ENCODE measurements around the gene CD163L1. TPM values are rescaled to one million over a fixed set of nuclear protein-coding genes. Genes with fewer than 3 reads are reported as not detected.

Gene CD163L1
- total RNA-seq, 2 donors from 2014 or later = 0.42 to 0.99 TPM

DNA sequence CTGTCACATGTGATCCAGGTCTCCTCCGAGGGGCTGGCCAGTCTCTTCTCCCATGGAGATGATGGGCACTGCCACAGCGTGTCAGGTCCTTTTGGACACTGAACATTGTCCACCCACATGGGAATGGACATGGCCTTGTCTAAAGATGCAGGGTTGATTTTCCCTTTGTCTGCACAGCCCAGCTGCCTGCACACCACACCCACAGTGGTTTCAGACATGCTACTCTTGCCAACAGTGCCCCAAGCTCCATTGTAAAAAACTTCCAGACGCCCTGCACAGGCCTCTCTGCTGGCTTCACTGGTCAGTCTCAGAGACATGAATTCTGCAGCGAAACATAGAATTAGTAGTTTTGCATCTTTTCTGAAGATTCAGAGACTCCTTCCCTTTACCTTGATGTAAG, 41.1 kb upstream of the CD163L1 start:
- H3K27ac Mint-ChIP-seq = no peak overlapping the region

DNA sequence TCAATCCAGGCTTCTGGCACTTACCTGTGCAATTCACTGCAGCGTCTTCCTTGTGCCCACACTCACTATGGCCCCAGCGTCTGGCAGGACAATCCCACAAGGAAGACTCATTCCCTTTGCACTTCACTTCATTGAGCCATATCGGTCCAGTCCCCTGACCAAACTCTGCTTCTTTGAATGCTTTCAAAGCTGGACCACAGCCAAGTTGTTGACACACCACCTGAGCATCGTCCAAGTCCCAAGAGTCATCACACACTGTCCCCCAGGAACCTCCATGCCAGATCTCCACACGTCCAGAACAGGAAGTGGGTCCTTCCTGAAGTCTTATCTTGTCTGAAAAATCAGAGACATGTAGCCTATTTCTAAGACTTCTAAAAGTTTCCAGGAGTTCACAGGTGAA, 39.4 kb upstream of the CD163L1 start:
- H3K27me3 Mint-ChIP-seq (ENCODE audit: insufficient read depth) = peaks cover 9% of the 10 kb centered on the region
- H3K27ac Mint-ChIP-seq = no peak overlapping the region
- TF ChIP-seq, protein P1, sequence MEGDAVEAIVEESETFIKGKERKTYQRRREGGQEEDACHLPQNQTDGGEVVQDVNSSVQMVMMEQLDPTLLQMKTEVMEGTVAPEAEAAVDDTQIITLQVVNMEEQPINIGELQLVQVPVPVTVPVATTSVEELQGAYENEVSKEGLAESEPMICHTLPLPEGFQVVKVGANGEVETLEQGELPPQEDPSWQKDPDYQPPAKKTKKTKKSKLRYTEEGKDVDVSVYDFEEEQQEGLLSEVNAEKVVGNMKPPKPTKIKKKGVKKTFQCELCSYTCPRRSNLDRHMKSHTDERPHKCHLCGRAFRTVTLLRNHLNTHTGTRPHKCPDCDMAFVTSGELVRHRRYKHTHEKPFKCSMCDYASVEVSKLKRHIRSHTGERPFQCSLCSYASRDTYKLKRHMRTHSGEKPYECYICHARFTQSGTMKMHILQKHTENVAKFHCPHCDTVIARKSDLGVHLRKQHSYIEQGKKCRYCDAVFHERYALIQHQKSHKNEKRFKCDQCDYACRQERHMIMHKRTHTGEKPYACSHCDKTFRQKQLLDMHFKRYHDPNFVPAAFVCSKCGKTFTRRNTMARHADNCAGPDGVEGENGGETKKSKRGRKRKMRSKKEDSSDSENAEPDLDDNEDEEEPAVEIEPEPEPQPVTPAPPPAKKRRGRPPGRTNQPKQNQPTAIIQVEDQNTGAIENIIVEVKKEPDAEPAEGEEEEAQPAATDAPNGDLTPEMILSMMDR (conservative IDR thresholded peaks at IDR 0.05) = no peak
- H3K4me1 Mint-ChIP-seq = no peaks in the 10 kb centered on the region
- no peak for DNase-seq
- Histone ChIP-seq H3K9ac (ENCODE audit: extremely low read depth, low read length, poor library complexity, severe bottlenecking) (no peak overlapping the region), H3K27me3 (ENCODE audit: control insufficient read depth, insufficient read depth, low read length, poor library complexity, severe bottlenecking) (no peaks in the 10 kb centered on the region), H3K9me3 (ENCODE audit: control insufficient read depth, low read length) (no peaks in the 10 kb centered on the region), H3K27ac (ENCODE audit: low read depth, low read length) (no peak overlapping the region), H3K36me3 (ENCODE audit: control insufficient read depth, insufficient read depth, low read length) (no peaks in the 10 kb centered on the region), H3K4me3 (ENCODE audit: low read length) (no peak overlapping the region), H3K4me1 (ENCODE audit: control insufficient read depth, insufficient read depth, low read length) (no peaks in the 10 kb centered on the region)
- whole genome bisulfite sequencing, 2 experiments (ENCODE audit: insufficient coverage in 1 of 2, insufficient read length in 1 of 2) = 93 to 100% methylated on average over 4 to 5 of the region's 5 CpGs
- H3K36me3 Mint-ChIP-seq (ENCODE audit: low read depth) = peaks cover 4% of the 10 kb centered on the region
- no peak overlapping the region for H3K4me3 Mint-ChIP-seq
- peaks cover 3% of the 10 kb centered on the region for H3K9me3 Mint-ChIP-seq

More for the DNA sequence above, 41.1 kb upstream of the CD163L1 start:
- Mint-ChIP-seq H3K27me3 (ENCODE audit: insufficient read depth) (peaks cover 9% of the 10 kb centered on the region), H3K36me3 (ENCODE audit: low read depth) (peaks cover 4% of the 10 kb centered on the region), H3K4me1 (no peaks in the 10 kb centered on the region), H3K4me3 (no peak overlapping the region), H3K9me3 (peaks cover 3% of the 10 kb centered on the region)
- TF ChIP-seq, protein P1 (conservative IDR thresholded peaks at IDR 0.05) = no peak
- no peak for DNase-seq
- Histone ChIP-seq H3K9me3 (ENCODE audit: control insufficient read depth, low read length) (no peaks in the 10 kb centered on the region), H3K27ac (ENCODE audit: low read depth, low read length) (no peak overlapping the region), H3K27me3 (ENCODE audit: control insufficient read depth, insufficient read depth, low read length, poor library complexity, severe bottlenecking) (no peaks in the 10 kb centered on the region), H3K4me3 (ENCODE audit: low read length) (no peak overlapping the region), H3K4me1 (ENCODE audit: control insufficient read depth, insufficient read depth, low read length) (no peaks in the 10 kb centered on the region), H3K36me3 (ENCODE audit: control insufficient read depth, insufficient read depth, low read length) (no peaks in the 10 kb centered on the region), H3K9ac (ENCODE audit: extremely low read depth, low read length, poor library complexity, severe bottlenecking) (no peak overlapping the region)
- 68 to 70% methylated on average over 4 of the region's 4 CpGs for WGBS, 2 experiments (ENCODE audit: insufficient coverage in 1 of 2, insufficient read length in 1 of 2)

DNA sequence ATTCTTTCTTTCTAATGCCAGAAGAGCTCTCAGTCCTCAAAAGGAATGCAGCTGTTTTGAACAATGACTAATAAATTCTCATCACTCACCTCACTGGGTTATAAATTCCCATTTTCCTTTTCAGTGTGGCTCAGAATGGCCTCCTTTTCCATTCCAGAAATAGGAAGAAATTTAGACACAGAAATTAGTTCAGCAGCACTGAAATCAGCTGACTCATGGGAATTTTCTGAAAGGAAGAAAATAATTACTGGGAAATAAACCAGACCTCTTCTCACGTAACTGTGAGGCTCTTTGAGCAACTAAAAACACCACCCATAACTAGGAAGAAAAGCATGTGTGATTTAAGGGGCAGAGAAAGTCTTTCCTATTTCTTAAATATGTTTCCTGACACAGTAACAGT, 35.8 kb upstream of the CD163L1 start:
- no peak for DNase-seq
- Histone ChIP-seq H3K9me3 (ENCODE audit: control insufficient read depth, low read length) (no peaks in the 10 kb centered on the region), H3K4me3 (ENCODE audit: low read length) (no peak overlapping the region), H3K27ac (ENCODE audit: low read depth, low read length) (no peak overlapping the region), H3K4me1 (ENCODE audit: control insufficient read depth, insufficient read depth, low read length) (no peaks in the 10 kb centered on the region), H3K9ac (ENCODE audit: extremely low read depth, low read length, poor library complexity, severe bottlenecking) (no peak overlapping the region), H3K27me3 (ENCODE audit: control insufficient read depth, insufficient read depth, low read length, poor library complexity, severe bottlenecking) (no peaks in the 10 kb centered on the region), H3K36me3 (ENCODE audit: control insufficient read depth, insufficient read depth, low read length) (no peaks in the 10 kb centered on the region)
- H3K4me1 Mint-ChIP-seq = no peaks in the 10 kb centered on the region
- H3K4me3 Mint-ChIP-seq = no peak overlapping the region
- H3K36me3 Mint-ChIP-seq (ENCODE audit: low read depth) = peaks cover 4% of the 10 kb centered on the region
- no CpG with 5 or more reads among the region's 1 CpG for WGBS, 2 experiments (ENCODE audit: insufficient coverage in 1 of 2, insufficient read length in 1 of 2)
- no peak overlapping the region for H3K27ac Mint-ChIP-seq
- peaks cover 16% of the 10 kb centered on the region for H3K27me3 Mint-ChIP-seq (ENCODE audit: insufficient read depth)
- TF ChIP-seq, protein P1 (conservative IDR thresholded peaks at IDR 0.05) = no peak
- peaks cover 6% of the 10 kb centered on the region for H3K9me3 Mint-ChIP-seq

All from endodermal cell (in vitro differentiated cells).